Measurements from ENCODE around the gene EPHA3.

Gene EPHA3

GRCh38 chr3:89494734-89495133, 387.3 kb downstream of the EPHA3 start:
- no peak overlapping the region for H3K4me3 ChIP-seq (ENCODE audit: low read depth, low read length, poor library complexity, severe bottlenecking)
- no peaks in the 10 kb centered on the region for H3K9me2 ChIP-seq (ENCODE audit: low read depth, low read length)
- no peak overlapping the region for H3K4me2 ChIP-seq (ENCODE audit: low read length)
- H3K36me3 ChIP-seq (ENCODE audit: insufficient read depth, low read length) = no peaks in the 10 kb centered on the region
- H3K4me1 ChIP-seq (ENCODE audit: insufficient read depth, low read length, severe bottlenecking) = no peaks in the 10 kb centered on the region
- H3K9ac ChIP-seq (ENCODE audit: low read length) = no peak overlapping the region
- no peaks in the 10 kb centered on the region for H3F3A ChIP-seq (ENCODE audit: insufficient read depth, low read length)
- H4K20me1 ChIP-seq (ENCODE audit: insufficient read depth, low read length) = no peaks in the 10 kb centered on the region
- no peak overlapping the region for H2AFZ ChIP-seq (ENCODE audit: low read length)
- H3K27ac ChIP-seq (ENCODE audit: low read depth, low read length, poor library complexity, severe bottlenecking) = no peak overlapping the region
- H3K9me3 ChIP-seq (ENCODE audit: low read length) = no peaks in the 10 kb centered on the region
- no peaks in the 10 kb centered on the region for H3K79me2 ChIP-seq (ENCODE audit: insufficient read depth, low read length)
- H3K27me3 ChIP-seq (ENCODE audit: insufficient read depth, low read length) = no peaks in the 10 kb centered on the region
- TF ChIP-seq CTCF (IDR thresholded peaks at IDR 0.05; ENCODE audit: low read length) (no peak), EZH2 (IDR thresholded peaks at IDR 0.05; ENCODE audit: borderline replicate concordance, low read length) (no peak)

- Histone ChIP-seq H3K9ac (ENCODE audit: low read length) (no peak overlapping the region), H3K4me2 (ENCODE audit: low read length) (no peak overlapping the region), H2AFZ (ENCODE audit: low read length) (no peak overlapping the region), H3K4me3 (ENCODE audit: low read depth, low read length, poor library complexity, severe bottlenecking) (no peak overlapping the region), H3K4me1 (ENCODE audit: insufficient read depth, low read length, severe bottlenecking) (no peaks in the 10 kb centered on the region), H3F3A (ENCODE audit: insufficient read depth, low read length) (no peaks in the 10 kb centered on the region), H3K9me3 (ENCODE audit: low read length) (no peaks in the 10 kb centered on the region), H3K9me2 (ENCODE audit: low read depth, low read length) (no peaks in the 10 kb centered on the region), H3K36me3 (ENCODE audit: insufficient read depth, low read length) (no peaks in the 10 kb centered on the region), H3K27me3 (ENCODE audit: insufficient read depth, low read length) (no peaks in the 10 kb centered on the region), H3K79me2 (ENCODE audit: insufficient read depth, low read length) (no peaks in the 10 kb centered on the region), H3K27ac (ENCODE audit: low read depth, low read length, poor library complexity, severe bottlenecking) (no peak overlapping the region), H4K20me1 (ENCODE audit: insufficient read depth, low read length) (no peaks in the 10 kb centered on the region)
- TF ChIP-seq EZH2 (IDR thresholded peaks at IDR 0.05; ENCODE audit: borderline replicate concordance, low read length) = no peak
- no peak for TF ChIP-seq CTCF (IDR thresholded peaks at IDR 0.05; ENCODE audit: low read length)
These were observed 396.5 kb downstream of the EPHA3 start for GRCh38 chr3:89503891-89504391.

GRCh38 chr3:89504432-89504831, 397.0 kb downstream of the EPHA3 start:
- no peak overlapping the region for H3K27ac ChIP-seq (ENCODE audit: low read depth, low read length, poor library complexity, severe bottlenecking)
- H3F3A ChIP-seq (ENCODE audit: insufficient read depth, low read length) = no peaks in the 10 kb centered on the region
- TF ChIP-seq CTCF (IDR thresholded peaks at IDR 0.05; ENCODE audit: low read length) (no peak), EZH2 (IDR thresholded peaks at IDR 0.05; ENCODE audit: borderline replicate concordance, low read length) (no peak)
- no peak overlapping the region for H3K4me3 ChIP-seq (ENCODE audit: low read depth, low read length, poor library complexity, severe bottlenecking)
- H3K27me3 ChIP-seq (ENCODE audit: insufficient read depth, low read length) = no peaks in the 10 kb centered on the region
- H3K4me2 ChIP-seq (ENCODE audit: low read length) = no peak overlapping the region
- H3K79me2 ChIP-seq (ENCODE audit: insufficient read depth, low read length) = no peaks in the 10 kb centered on the region
- no peaks in the 10 kb centered on the region for H3K36me3 ChIP-seq (ENCODE audit: insufficient read depth, low read length)
- no peak overlapping the region for H2AFZ ChIP-seq (ENCODE audit: low read length)
- no peaks in the 10 kb centered on the region for H3K9me2 ChIP-seq (ENCODE audit: low read depth, low read length)
- no peaks in the 10 kb centered on the region for H3K9me3 ChIP-seq (ENCODE audit: low read length)
- H3K4me1 ChIP-seq (ENCODE audit: insufficient read depth, low read length, severe bottlenecking) = no peaks in the 10 kb centered on the region
- no peak overlapping the region for H3K9ac ChIP-seq (ENCODE audit: low read length)
- no peaks in the 10 kb centered on the region for H4K20me1 ChIP-seq (ENCODE audit: insufficient read depth, low read length)

All from OCI-LY1 (cell line).